Measurements from ENCODE around the gene RYR2.

Gene RYR2

GRCh38 chr1:237692255-237692654 lies 650.3 kb downstream of the RYR2 start:
- no peak for DNase-seq

DNA sequence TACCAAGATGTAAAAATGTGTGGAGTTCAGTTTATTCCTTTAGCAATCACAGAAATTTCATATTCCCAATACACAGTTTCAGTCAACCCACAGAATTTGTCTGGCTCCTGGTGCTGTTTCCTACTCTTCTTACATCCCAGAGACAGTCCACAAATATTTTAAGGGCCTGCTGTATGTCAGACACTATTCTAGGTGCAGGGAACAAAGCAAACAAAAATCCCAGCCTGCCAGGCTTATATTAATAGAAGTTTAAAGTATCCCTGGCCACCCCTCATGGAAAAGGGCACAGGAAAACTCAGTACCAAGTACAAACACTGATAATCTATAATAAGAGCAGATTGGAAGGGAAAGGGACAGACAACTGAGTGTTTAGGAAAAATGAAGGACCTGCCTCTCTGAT lies 653.9 kb downstream of the RYR2 start:
- DNase-seq: no peak

DNA sequence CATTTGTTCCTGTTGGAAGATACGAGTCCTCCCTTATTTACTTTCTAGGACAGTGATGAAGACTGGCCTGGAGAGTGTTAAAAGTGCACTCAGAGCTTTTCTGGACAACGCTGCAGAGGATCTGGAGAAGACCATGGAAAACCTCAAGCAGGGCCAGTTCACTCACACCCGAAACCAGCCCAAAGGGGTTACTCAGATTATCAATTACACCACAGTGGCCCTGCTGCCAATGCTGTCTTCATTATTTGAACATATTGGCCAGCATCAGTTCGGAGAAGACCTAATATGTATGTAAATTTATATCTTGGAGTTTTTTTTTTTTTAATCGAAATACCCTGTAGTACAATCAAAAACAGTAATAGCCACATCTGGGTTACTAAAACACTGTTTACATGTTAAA lies 658.2 kb downstream of the RYR2 start:
- no peak for DNase-seq

DNA sequence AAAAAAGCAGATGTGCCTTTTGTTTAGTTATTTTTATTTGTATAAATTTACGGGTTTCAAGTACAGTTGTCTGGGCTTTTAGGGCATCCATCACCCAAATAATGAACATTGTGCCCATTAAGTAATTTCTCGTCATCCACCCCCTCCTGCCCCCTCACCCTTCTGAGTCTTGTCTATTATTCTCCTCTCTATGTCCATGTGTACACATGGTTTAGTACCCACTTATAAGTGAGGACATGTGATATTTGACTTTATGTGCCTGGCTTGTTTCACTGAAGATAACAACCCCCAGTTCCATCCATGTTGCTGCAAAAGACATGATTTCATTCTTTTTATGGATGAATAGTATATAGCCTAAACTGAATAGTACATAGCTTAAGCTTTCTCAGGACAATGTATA lies 659.5 kb downstream of the RYR2 start:
- DNase-seq: no peak

- DNase-seq: no peak
Observed at GRCh38 chr1:237702161-237702560, 660.2 kb downstream of the RYR2 start.

DNA sequence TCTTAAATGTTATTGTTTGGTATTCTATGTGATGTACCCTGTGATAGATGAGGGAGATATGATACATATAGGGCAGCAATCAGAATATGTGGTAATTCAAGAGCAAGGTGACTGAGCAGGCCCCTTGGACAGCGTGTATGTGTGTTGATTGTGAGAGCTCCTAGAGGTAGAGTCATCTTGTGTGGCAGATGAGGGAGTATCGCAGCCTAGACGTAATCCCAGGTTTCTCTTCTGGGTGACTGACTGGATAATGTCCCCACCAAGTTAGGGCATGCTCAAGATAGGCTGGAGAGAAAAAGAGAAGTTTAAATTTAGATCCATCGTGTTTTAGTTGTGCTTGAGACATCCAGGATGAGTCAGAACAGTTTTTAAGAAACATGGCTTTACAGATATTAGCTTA lies 663.5 kb downstream of the RYR2 start:
- no peak for DNase-seq

- no peak for DNase-seq
Observed at GRCh38 chr1:237709355-237709754, 667.4 kb downstream of the RYR2 start.

DNA sequence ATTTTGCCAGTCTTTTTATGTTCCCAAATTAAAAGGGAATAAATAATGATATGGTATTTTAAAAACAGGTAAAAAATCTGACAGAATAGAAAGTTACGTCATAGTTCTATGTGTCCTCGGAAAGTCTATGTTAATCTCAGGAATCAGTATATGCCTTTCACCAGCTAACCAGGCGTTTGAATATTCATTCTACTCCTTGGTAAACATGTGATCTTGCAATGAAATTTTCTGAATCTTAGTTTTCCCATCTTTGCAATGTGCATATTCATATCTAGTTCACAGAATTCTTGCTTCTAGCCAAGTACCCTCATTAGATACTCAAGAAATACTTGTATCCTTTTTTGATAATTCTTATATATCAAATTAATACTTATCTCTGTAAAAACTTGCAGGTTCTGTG lies 669.3 kb downstream of the RYR2 start:
- DNase-seq: no peak

GRCh38 chr1:237712082-237712481 lies 670.1 kb downstream of the RYR2 start:
- DNase-seq: no peak

DNA sequence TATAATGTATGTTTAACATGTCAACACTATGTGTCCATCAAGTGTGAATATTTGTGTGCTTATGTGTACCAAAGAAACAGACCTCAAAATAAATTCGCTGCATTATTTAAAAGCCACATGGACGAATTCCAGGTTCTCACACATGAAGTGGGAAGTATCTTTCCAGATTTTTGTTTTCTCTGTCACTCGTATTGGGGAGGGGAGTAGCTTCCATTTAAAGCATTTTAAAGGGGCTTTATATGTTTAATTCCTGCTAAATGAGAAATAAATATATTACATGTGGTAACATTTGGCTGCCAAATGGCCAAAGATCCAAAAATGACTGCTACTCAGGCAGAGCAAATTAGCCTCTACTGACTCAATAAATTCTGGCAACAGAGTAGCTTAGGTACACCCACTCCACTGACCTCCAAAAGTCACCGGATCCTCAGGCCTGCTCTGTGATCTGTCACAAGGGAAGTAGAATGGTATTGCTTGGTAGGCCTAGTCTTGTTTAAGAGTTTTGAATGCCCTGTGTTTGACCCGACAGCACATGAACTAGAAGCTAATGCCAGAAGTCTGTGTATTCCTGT lies 670.7 kb downstream of the RYR2 start:
- DNase-seq: no peak

DNA sequence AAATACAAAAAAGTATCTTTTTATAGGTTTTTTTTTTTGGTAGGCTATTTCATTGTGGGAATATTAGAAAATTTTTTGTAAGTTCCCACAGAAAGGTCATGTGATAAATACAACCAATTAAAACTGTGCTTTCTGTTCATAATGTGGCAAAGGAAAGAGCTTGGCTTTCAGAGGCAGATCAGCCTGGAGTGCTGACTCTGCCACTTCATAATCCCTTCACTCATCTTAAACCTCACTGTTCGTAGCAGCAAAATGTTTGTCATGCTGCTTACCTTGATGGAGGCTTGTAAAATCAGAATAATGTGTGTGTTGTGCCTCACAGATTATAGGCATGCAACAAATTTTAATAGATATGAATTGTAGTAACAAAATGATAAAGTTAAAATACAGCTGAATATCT lies 671.9 kb downstream of the RYR2 start:
- DNase-seq: no peak

DNA sequence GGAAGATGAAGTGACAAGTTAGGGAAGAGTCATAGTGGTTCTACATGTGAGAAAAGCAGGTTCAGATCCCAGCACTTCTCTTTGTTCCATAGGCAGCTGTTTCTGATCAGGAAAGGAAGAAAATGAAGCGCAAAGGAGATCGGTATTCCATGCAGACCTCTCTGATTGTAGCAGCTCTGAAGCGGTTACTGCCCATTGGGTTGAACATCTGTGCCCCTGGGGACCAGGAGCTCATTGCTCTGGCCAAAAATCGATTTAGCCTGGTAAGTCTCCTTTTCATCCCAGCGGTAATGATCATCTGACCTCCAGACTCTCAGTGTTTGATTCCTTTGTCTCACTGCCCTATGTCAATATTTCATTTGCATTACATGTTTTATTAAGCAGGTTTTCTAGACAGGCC lies 675.1 kb downstream of the RYR2 start:
- DNase-seq: no peak

GRCh38 chr1:237730826-237731350 lies 688.9 kb downstream of the RYR2 start:
- DNase-seq: no peak

DNA sequence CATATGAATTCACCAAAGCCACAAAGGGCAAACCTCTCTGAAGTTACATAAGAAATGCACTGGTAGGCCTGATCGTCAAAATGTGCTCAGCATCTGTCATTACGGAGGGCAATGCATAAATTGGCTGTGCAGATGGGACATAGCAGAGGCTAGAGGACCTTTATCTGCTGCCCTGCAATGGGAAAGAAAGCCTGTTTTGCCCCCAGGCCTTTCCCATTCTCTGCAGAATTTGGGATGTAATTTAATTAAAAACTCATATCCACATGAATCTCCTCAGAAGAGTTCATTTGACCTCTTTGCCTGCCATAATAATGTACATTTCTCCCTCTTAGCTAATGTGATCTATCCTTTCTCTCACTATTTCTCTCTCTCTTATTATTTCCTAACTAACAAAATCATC lies 690.7 kb downstream of the RYR2 start:
- no peak for DNase-seq

- no peak for DNase-seq
Observed at GRCh38 chr1:237736372-237737029, 694.5 kb downstream of the RYR2 start.

GRCh38 chr1:237737448-237737847 lies 695.5 kb downstream of the RYR2 start:
- no peak for DNase-seq

- no peak for DNase-seq
Observed at GRCh38 chr1:237737938-237738610, 696.1 kb downstream of the RYR2 start.

- DNase-seq: no peak
Observed at GRCh38 chr1:237740846-237741245, 698.9 kb downstream of the RYR2 start.

GRCh38 chr1:237745545-237745944 lies 703.6 kb downstream of the RYR2 start:
- DNase-seq: no peak

- no peak for DNase-seq
Observed at GRCh38 chr1:237748171-237748960, 706.4 kb downstream of the RYR2 start.

DNA sequence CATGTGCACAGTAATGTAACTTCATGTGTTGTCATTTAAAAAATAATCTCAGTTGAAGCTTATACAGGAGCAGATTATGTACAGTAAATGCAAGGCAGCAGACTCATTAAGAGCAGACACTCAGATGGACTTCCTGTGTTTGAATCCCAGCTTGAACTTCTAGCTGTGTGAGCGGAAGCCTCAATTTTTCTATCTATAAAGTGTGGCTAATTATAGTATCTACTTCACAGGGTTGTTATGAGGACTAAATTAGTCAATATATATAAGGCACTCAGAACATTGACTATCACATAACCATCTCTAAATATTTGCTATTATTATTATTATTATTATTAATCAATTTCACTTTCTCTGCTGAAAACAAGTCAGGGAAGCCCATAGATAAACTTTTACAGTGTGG lies 707.1 kb downstream of the RYR2 start:
- no peak for DNase-seq

GRCh38 chr1:237751090-237751489 lies 709.1 kb downstream of the RYR2 start:
- DNase-seq: no peak

DNA sequence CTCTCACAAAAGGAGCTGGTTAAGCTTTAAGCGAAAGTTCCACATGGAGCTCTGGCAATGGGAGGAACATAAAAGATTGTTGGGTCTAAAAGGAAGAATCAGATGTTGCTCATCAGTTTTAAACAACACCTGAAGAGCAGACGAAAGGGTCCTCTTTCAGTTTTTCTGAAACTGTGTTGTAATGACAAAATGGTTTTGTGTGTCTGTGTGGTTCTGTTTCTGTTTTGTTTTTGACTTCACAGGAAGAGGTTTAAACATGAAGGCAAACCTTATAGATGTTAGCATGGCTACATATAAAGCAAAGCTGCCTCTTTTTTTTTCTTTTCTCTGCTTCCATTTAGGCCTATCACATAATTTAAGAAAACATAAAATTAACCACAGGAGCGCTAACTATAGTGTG lies 712.6 kb downstream of the RYR2 start:
- no peak for DNase-seq
